Keratinocyte (primary cell): ENCODE measurements around the gene CXXC5. TPM values are rescaled to one million over a fixed set of nuclear protein-coding genes. Genes with fewer than 3 reads are reported as not detected.

Experiments used
- DNase-seq: peaks from one replicate; pipeline ENCODE4 v3.0.0-alpha.2; 2011; ENCODE audit warnings: low read depth, missing footprints, low spot score
- FAIRE-seq: peaks from 2 replicates; lab custom pipeline; 2011; peaks lifted over from hg19 to GRCh38; lab: Jason Lieb, UNC
- H2AFZ ChIP-seq: 2 replicates; pipeline ENCODE4 v1.6.0; 2012; ENCODE audit warnings: low read length, control low read depth, inconsistent platforms; ENCODE audit not compliant: control insufficient read depth
- H3K27ac ChIP-seq: 2 replicates; pipeline ENCODE4 v1.5.1; 2011; ENCODE audit warnings: low read length; ENCODE audit not compliant: control insufficient read depth, insufficient read depth
- H3K27me3 ChIP-seq: 3 replicates; pipeline ENCODE4 v1.6.0; 2011; ENCODE audit warnings: low read length; ENCODE audit not compliant: control insufficient read depth, insufficient read depth; ENCODE audit errors: extremely low read depth
- H3K36me3 ChIP-seq, 2 experiments: 2 replicates in 1 of 2; 3 replicates in 1 of 2; pipeline ENCODE4 v1.5.1; 2011; ENCODE audit warnings: low read length in 2 of 2, mild to moderate bottlenecking in 1 of 2; ENCODE audit not compliant: control insufficient read depth in 2 of 2, insufficient read depth in 2 of 2; ENCODE audit errors: extremely low read depth in 1 of 2
- H3K4me1 ChIP-seq: 3 replicates; pipeline ENCODE4 v1.5.1; 2011; ENCODE audit warnings: low read length; ENCODE audit not compliant: control insufficient read depth, insufficient read depth; ENCODE audit errors: extremely low read depth
- H3K4me2 ChIP-seq: 3 replicates; pipeline ENCODE4 v1.6.0; 2011; ENCODE audit warnings: low read depth, low read length; ENCODE audit not compliant: control insufficient read depth, insufficient read depth; ENCODE audit errors: extremely low read depth
- H3K4me3 ChIP-seq, 3 experiments: fragments of 200-600 bp in 1 of 3; sonication (generic) in 1 of 3; 2 replicates in 2 of 3; 3 replicates in 1 of 3; pipeline ENCODE4 v1.5.1; 2011 to 2016; ENCODE audit warnings: low read length in 3 of 3, mild to moderate bottlenecking in 3 of 3, control low read depth in 2 of 3, inconsistent platforms in 1 of 3, low read depth in 1 of 3, mixed read lengths in 1 of 3, mixed run types in 1 of 3, moderate library complexity in 1 of 3; ENCODE audit not compliant: control insufficient read depth in 2 of 3, insufficient read depth in 2 of 3; ENCODE audit errors: extremely low read depth in 1 of 3
- H3K79me2 ChIP-seq: 2 replicates; pipeline ENCODE4 v1.6.0; 2012; ENCODE audit warnings: low read length; ENCODE audit not compliant: control insufficient read depth, insufficient read depth
- H3K9ac ChIP-seq: 3 replicates; pipeline ENCODE4 v1.6.0; 2011; ENCODE audit warnings: low read length; ENCODE audit not compliant: control insufficient read depth, insufficient read depth; ENCODE audit errors: extremely low read depth
- H3K9me1 ChIP-seq: 3 replicates; pipeline ENCODE4 v1.6.0; 2011; ENCODE audit warnings: low read length; ENCODE audit not compliant: control insufficient read depth, insufficient read depth; ENCODE audit errors: extremely low read depth
- H3K9me3 ChIP-seq: 2 replicates; pipeline ENCODE4 v1.5.1; 2012; ENCODE audit warnings: low read depth, low read length; ENCODE audit not compliant: control insufficient read depth
- H4K20me1 ChIP-seq: 3 replicates; pipeline ENCODE4 v1.6.0; 2011; ENCODE audit warnings: low read length; ENCODE audit not compliant: control insufficient read depth, insufficient read depth; ENCODE audit errors: extremely low read depth
- EZH2 ChIP-seq: IDR thresholded peaks from one replicate; pipeline ENCODE4 v1.6.1; 2012; ENCODE audit warnings: inconsistent platforms, mild to moderate bottlenecking, low read length, moderate library complexity
- dilution Hi-C: fragments of 300-500 bp; cut with MboI; formaldehyde crosslinking; loops from one replicate; pipeline ENCODE4 v1.7.0; 2020; ENCODE audit warnings: low sequenced_read_pairs; ENCODE audit not compliant: extremely low pct_ligation_motif_present
- polyA plus RNA-seq, 5 experiments: library from polyadenylated mRNA; depleted of rRNA in 3 of 5; stranded (reverse) in 3 of 5; stranded (forward) in 1 of 5; unstranded in 1 of 5; fragments of >200 nt; gene quantifications; 1 replicate in 1 of 5; 2 replicates in 3 of 5; 3 replicates in 1 of 5; pipeline versions ENCODE4 v1.2.1 to v1.2.3, GENCODE V29; 2011 to 2012; ENCODE audit warnings: missing spikeins in 2 of 5, low read depth in 1 of 5, low replicate concordance in 1 of 5
- TF ChIP-seq, protein P1 (sequence below), 3 experiments: IDR thresholded peaks in 1 of 3; conservative IDR thresholded peaks in 1 of 3; optimal IDR thresholded peaks in 1 of 3; 2 replicates in 2 of 3; 3 replicates in 1 of 3; pipeline versions ENCODE3 to v1.5.1; 2011; ENCODE audit warnings: low read length in 3 of 3, mild to moderate bottlenecking in 3 of 3, moderate library complexity in 2 of 3, control low read depth in 1 of 3, inconsistent platforms in 1 of 3; ENCODE audit not compliant: insufficient read depth in 2 of 3; ENCODE audit errors: extremely low read depth in 1 of 3

Gene CXXC5
- polyA plus RNA-seq, 1 donor (not counting 4 experiments of a cell fraction or from before 2014, with no cell fraction given) = 1.0 TPM

GRCh38 chr5:139671096-139671841 lies 23.1 kb downstream of the CXXC5 start:
- no peaks in the 10 kb centered on the region for H3K9me3 ChIP-seq
- dilution Hi-C loops = no loop called here
- H4K20me1 ChIP-seq = no peaks in the 10 kb centered on the region
- H3K27ac ChIP-seq = no peak overlapping the region
- H3K36me3 ChIP-seq = no peaks in the 10 kb centered on the region
- H3K27me3 ChIP-seq = no peaks in the 10 kb centered on the region
- DNase-seq (no peak), FAIRE-seq (no peak)
- no peak overlapping the region for H2AFZ ChIP-seq
- H3K4me1 ChIP-seq = peaks cover 18% of the 10 kb centered on the region
- H3K79me2 ChIP-seq = no peaks in the 10 kb centered on the region
- H3K4me3 ChIP-seq = no peak overlapping the region
- H3K9me1 ChIP-seq = no peaks in the 10 kb centered on the region
- H3K4me2 ChIP-seq = no peak overlapping the region
- H3K9ac ChIP-seq = no peak overlapping the region
- TF ChIP-seq, protein P1, sequence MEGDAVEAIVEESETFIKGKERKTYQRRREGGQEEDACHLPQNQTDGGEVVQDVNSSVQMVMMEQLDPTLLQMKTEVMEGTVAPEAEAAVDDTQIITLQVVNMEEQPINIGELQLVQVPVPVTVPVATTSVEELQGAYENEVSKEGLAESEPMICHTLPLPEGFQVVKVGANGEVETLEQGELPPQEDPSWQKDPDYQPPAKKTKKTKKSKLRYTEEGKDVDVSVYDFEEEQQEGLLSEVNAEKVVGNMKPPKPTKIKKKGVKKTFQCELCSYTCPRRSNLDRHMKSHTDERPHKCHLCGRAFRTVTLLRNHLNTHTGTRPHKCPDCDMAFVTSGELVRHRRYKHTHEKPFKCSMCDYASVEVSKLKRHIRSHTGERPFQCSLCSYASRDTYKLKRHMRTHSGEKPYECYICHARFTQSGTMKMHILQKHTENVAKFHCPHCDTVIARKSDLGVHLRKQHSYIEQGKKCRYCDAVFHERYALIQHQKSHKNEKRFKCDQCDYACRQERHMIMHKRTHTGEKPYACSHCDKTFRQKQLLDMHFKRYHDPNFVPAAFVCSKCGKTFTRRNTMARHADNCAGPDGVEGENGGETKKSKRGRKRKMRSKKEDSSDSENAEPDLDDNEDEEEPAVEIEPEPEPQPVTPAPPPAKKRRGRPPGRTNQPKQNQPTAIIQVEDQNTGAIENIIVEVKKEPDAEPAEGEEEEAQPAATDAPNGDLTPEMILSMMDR (optimal IDR thresholded peaks at IDR 0.05 in 1 of 3, IDR thresholded peaks at IDR 0.05 in 1 of 3, conservative IDR thresholded peaks at IDR 0.05 in 1 of 3; ENCODE audit: extremely low read depth in 1 of 3, insufficient read depth in 2 of 3, low read length in 3 of 3) = no peak
- no peak for TF ChIP-seq EZH2

GRCh38 chr5:139675213-139675612 lies 27.1 kb downstream of the CXXC5 start:
- dilution Hi-C loops = no loop called here
- FAIRE-seq = no peak
- Histone ChIP-seq H3K9me1 (no peaks in the 10 kb centered on the region), H4K20me1 (no peaks in the 10 kb centered on the region), H2AFZ (no peak overlapping the region), H3K4me1 (no peaks in the 10 kb centered on the region), H3K4me2 (no peak overlapping the region), H3K27me3 (peaks cover 17% of the 10 kb centered on the region), H3K27ac (no peak overlapping the region), H3K9ac (no peak overlapping the region), H3K4me3 (no peak overlapping the region), H3K79me2 (no peaks in the 10 kb centered on the region), H3K36me3 (no peaks in the 10 kb centered on the region), H3K9me3 (no peaks in the 10 kb centered on the region)
- DNase-seq = no peak
- TF ChIP-seq, protein P1 (optimal IDR thresholded peaks at IDR 0.05 in 1 of 3, IDR thresholded peaks at IDR 0.05 in 1 of 3, conservative IDR thresholded peaks at IDR 0.05 in 1 of 3; ENCODE audit: extremely low read depth in 1 of 3, insufficient read depth in 2 of 3, low read length in 3 of 3) = no peak
- TF ChIP-seq EZH2 = no peak
